HepG2 (cell line): ENCODE data around the gene PEAK3. TPM values are rescaled to one million over a fixed set of nuclear protein-coding genes. Genes with fewer than 3 reads are reported as not detected.

Source experiments
- ATAC-seq: fragments of 200-7000 bp; cut with Tn5 transposase; 3 replicates; pipeline ENCODE4 v1.9.1; 2020; ENCODE audit warnings: mild to moderate bottlenecking, moderate library complexity
- BruUV-seq: library from RNA; stranded (reverse); fragments of 400-500 nt; replicated peaks from 2 replicates; lab custom pipeline; 2021; lab: Mats Ljungman, UMichigan
- CTCF ChIA-PET: fragments of 300-600 bp; formaldehyde crosslinking; extraction: SDS; loops from one replicate; lab custom pipeline; 2021; ENCODE audit warnings: low total read pairs, inconsistent platforms, low intra/inter-chr PET ratio; lab: Yijun Ruan, JAX
- POLR2A ChIA-PET: fragments of 350-600 bp; sonication (Branson Sonifier 250); formaldehyde crosslinking; loops from one replicate; lab custom pipeline; 2020; ENCODE audit warnings: antibody characterized with exemption, inconsistent platforms; lab: Yijun Ruan, JAX
- DNase-seq: peaks from one replicate; pipeline ENCODE4 v3.0.0-alpha.2; 2015; ENCODE audit warnings: low spot score
- FAIRE-seq: peaks from 3 replicates; lab custom pipeline; 2011; peaks lifted over from hg19 to GRCh38; lab: Jason Lieb, UNC
- H2AFZ ChIP-seq: one replicate; pipeline ENCODE4 v1.6.1; 2011; ENCODE audit warnings: low read length, inconsistent platforms
- H3K27ac ChIP-seq: fragments of 300-600 bp; 3 replicates; pipeline ENCODE4 v1.8.0; 2011; ENCODE audit warnings: mixed run types, mild to moderate bottlenecking, mixed read lengths, low read length, inconsistent platforms; ENCODE audit not compliant: insufficient read depth; ENCODE audit errors: extremely low read length
- H3K27me3 ChIP-seq, 2 experiments: fragments of 200-600 bp in 1 of 2; 2 replicates in 1 of 2; 3 replicates in 1 of 2; pipeline versions ENCODE4 v1.6.0 to v1.8.0; 2011; ENCODE audit warnings: low read length in 2 of 2, mild to moderate bottlenecking in 2 of 2, moderate library complexity in 2 of 2, inconsistent platforms in 1 of 2; ENCODE audit not compliant: insufficient read depth in 2 of 2, control insufficient read depth in 1 of 2
- H3K36me3 ChIP-seq, 2 experiments: fragments of 200-600 bp in 1 of 2; replicated peaks in 1 of 2; 2 replicates in 1 of 2; 3 replicates in 1 of 2; pipeline versions ENCODE4 v1.5.1 to v1.8.0; 2011; ENCODE audit warnings: low read length in 2 of 2, inconsistent platforms in 1 of 2; ENCODE audit not compliant: insufficient read depth in 2 of 2, control insufficient read depth in 1 of 2
- H3K4me1 ChIP-seq: 2 replicates; pipeline ENCODE4 v1.5.1; 2012; ENCODE audit warnings: low read length, inconsistent platforms; ENCODE audit not compliant: insufficient read depth
- H3K4me2 ChIP-seq: 2 replicates; pipeline ENCODE4 v1.6.0; 2011; ENCODE audit warnings: low read depth, low read length, inconsistent platforms
- H3K4me3 ChIP-seq, 3 experiments: fragments of 200-600 bp in 1 of 3; sonication (generic), shearing (Covaris generic) in 1 of 3; replicated peaks in 1 of 3; 2 replicates each; pipeline ENCODE4 v1.5.1; 2011 to 2016; ENCODE audit warnings: low read length in 3 of 3, inconsistent platforms in 2 of 3, low read depth in 2 of 3, mild to moderate bottlenecking in 2 of 3, control low read depth in 1 of 3, mixed read lengths in 1 of 3; ENCODE audit not compliant: insufficient read depth in 1 of 3
- H3K79me2 ChIP-seq: one replicate; pipeline ENCODE4 v1.6.1; 2011; ENCODE audit warnings: low read length, inconsistent platforms; ENCODE audit not compliant: insufficient read depth
- H3K9ac ChIP-seq: 2 replicates; pipeline ENCODE4 v1.6.0; 2011; ENCODE audit warnings: mild to moderate bottlenecking, low read depth, low read length, inconsistent platforms; ENCODE audit not compliant: insufficient read depth
- H3K9me3 ChIP-seq: 2 replicates; pipeline ENCODE4 v1.5.1; 2012; ENCODE audit warnings: mild to moderate bottlenecking, low read length
- H4K20me1 ChIP-seq: 2 replicates; pipeline ENCODE4 v1.6.0; 2011; ENCODE audit warnings: inconsistent platforms, mild to moderate bottlenecking, low read length, moderate library complexity; ENCODE audit not compliant: insufficient read depth
- AHR ChIP-seq: IDR thresholded peaks from 2 replicates; pipeline ENCODE4 v1.6.1; 2018; ENCODE audit warnings: missing genetic modification reagents, missing compliant biosample characterization
- ATF2 ChIP-seq: sonication (generic); formaldehyde crosslinking; IDR thresholded peaks from 2 replicates; pipeline ENCODE4 v1.4.0; 2020; ENCODE audit warnings: missing genetic modification reagents
- FOXA1 ChIP-seq, 2 experiments: fragments of 450-650 bp in 1 of 2; sonication (generic) in 1 of 2; formaldehyde crosslinking in 1 of 2; IDR thresholded peaks; 2 replicates each; pipeline versions ENCODE4 v1.4.0 to v1.6.1; 2016 to 2020; ENCODE audit warnings: missing genetic modification reagents in 1 of 2
- KIAA2018 ChIP-seq: sonication (generic); formaldehyde crosslinking; IDR thresholded peaks from 2 replicates; pipeline ENCODE4 v1.5.0; 2020; ENCODE audit warnings: mild to moderate bottlenecking, missing genetic modification reagents, borderline replicate concordance
- PTBP1 ChIP-seq: fragments of 200-400 bp; formaldehyde crosslinking; IDR thresholded peaks from 2 replicates; pipeline ENCODE4 v1.6.1; 2018; ENCODE audit warnings: low read length, low read depth; ENCODE audit not compliant: poor library complexity, severe bottlenecking
- ZBTB1 ChIP-seq: sonication (generic); formaldehyde crosslinking; IDR thresholded peaks from 2 replicates; pipeline ENCODE4 v1.4.0; 2020; ENCODE audit warnings: missing genetic modification reagents, borderline replicate concordance
- ZNF382 ChIP-seq: sonication (generic); formaldehyde crosslinking; IDR thresholded peaks from 2 replicates; pipeline ENCODE4 v1.5.0; 2020; ENCODE audit warnings: missing genetic modification reagents, mild to moderate bottlenecking, borderline replicate concordance
- WGBS: methylation state at CpG from one replicate; pipeline ENCODE4 v1.1.6; 2017; ENCODE audit warnings: low lambda C conversion rate; 5-methylcytosine and 5-hydroxymethylcytosine counted together
- in situ Hi-C: cut with HindIII; loops from 2 replicates; pipeline ENCODE4 v1.10.0; 2017; ENCODE audit warnings: low pct_unique_long_range_greater_than_20kb; ENCODE audit not compliant: extremely low pct_ligation_motif_present
- intact Hi-C: fragments of 100-400 bp; cut with micrococcal nuclease; formaldehyde crosslinking; loops from one replicate; pipeline ENCODE4 v1.10.0; 2022; ENCODE audit not compliant: unreplicated experiment
- polyA plus RNA-seq, 8 experiments: library from polyadenylated mRNA; depleted of rRNA in 3 of 8; stranded (reverse) in 7 of 8; unstranded in 1 of 8; fragments of >200 nt; fragmentation: Illumina TruSeq in 4 of 8; extraction: Trizol in 4 of 8; gene quantifications; 2 replicates each; pipeline versions ENCODE4 v1.2.1 to v1.2.3, GENCODE V29; 2011 to 2016; ENCODE audit warnings: low read depth in 4 of 8, missing spikeins in 1 of 8, mixed read lengths in 1 of 8; ENCODE audit not compliant: insufficient read depth in 1 of 8
- total RNA-seq, 5 experiments: library from RNA; depleted of rRNA; stranded (reverse); fragments of >200 nt; fragmentation: Illumina TruSeq; extraction: Trizol; gene quantifications; 2 replicates each; pipeline ENCODE4 v1.2.3, GENCODE V29; 2016; ENCODE audit warnings: low read depth in 1 of 5
- TF ChIP-seq, protein P1 (sequence below): sonication (generic); formaldehyde crosslinking; IDR thresholded peaks from 2 replicates; pipeline ENCODE4 v1.5.1; 2020; ENCODE audit warnings: mild to moderate bottlenecking, missing genetic modification reagents
- TF ChIP-seq, protein P2 (sequence below): sonication (generic); formaldehyde crosslinking; IDR thresholded peaks from 2 replicates; pipeline ENCODE4 v1.9.0; 2021; ENCODE audit warnings: missing genetic modification reagents, mild to moderate bottlenecking, borderline replicate concordance

The PEAK3 gene
- total and polyA plus RNA-seq, 2 of the 13 experiments (the other 11 are each of a cell fraction or from before 2014, with no cell fraction given): not detected

DNA sequence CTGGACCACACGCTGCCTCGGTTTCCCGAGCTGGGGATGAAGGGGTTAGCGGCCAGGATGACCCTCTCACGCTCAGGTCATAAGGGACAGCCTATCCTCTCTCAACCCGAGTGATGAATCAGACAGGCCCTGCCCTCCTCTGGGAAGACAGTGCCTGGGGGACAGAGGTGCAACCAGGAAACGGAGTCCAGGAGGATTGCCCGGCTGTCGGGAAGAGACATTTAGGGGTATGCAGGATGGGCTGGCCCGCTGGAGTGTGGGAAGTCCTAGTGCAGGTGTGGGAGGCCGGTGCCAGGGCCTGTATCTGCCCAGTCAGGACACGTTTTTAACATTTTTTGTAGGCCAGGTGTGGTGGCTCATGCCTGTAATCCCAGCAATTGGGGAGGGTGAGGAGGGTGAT lies 38.1 kb upstream of the PEAK3 start:
- peaks cover 30% of the 10 kb centered on the region for H3K4me1 ChIP-seq
- H3K4me3 ChIP-seq: no peak overlapping the region
- ChIA-PET POLR2A (interaction anchor here (0.6 kb wide), 1 partner anchor 65 kb away, joined by 3 read pairs; no protein-coding TSS in a partner anchor), CTCF (no interaction called here)
- DNase-seq (no peak), ATAC-seq (no peak), FAIRE-seq (no peak)
- H3K4me2 ChIP-seq: no peak overlapping the region
- no peaks in the 10 kb centered on the region for H3K79me2 ChIP-seq
- H2AFZ ChIP-seq: no peak overlapping the region
- H3K27ac ChIP-seq: no peak overlapping the region
- in situ Hi-C loops (no loop called here), intact Hi-C loops (no loop called here)
- 0 out of 5 replicates have a peak, but pooled peaks cover 0 to 3% of the 10 kb centered on the region in 2 experiments for H3K27me3 ChIP-seq
- peaks cover 4% of the 10 kb centered on the region for H3K9me3 ChIP-seq
- H4K20me1 ChIP-seq: no peaks in the 10 kb centered on the region
- WGBS: 66% methylated on average over 12 of the region's 12 CpGs
- H3K9ac ChIP-seq: no peak overlapping the region
- no TSS peak for BruUV-seq
- peaks cover 2 to 24% of the 10 kb centered on the region in 2 experiments; a peak in 4 of 5 replicates for H3K36me3 ChIP-seq
- TF ChIP-seq AHR (CRISPR knock-in tag) (no peak), ZNF382 (no peak), ZBTB1 (CRISPR knock-in tag) (no peak), KIAA2018 (CRISPR knock-in tag) (no peak), PTBP1 (no peak), FOXA1 (IDR thresholded peaks at IDR 0.05) (no peak), FOXA1 (CRISPR knock-in tag; IDR thresholded peaks at IDR 0.05) (no peak), ATF2 (CRISPR knock-in tag) (no peak)
- TF ChIP-seq, protein P1, sequence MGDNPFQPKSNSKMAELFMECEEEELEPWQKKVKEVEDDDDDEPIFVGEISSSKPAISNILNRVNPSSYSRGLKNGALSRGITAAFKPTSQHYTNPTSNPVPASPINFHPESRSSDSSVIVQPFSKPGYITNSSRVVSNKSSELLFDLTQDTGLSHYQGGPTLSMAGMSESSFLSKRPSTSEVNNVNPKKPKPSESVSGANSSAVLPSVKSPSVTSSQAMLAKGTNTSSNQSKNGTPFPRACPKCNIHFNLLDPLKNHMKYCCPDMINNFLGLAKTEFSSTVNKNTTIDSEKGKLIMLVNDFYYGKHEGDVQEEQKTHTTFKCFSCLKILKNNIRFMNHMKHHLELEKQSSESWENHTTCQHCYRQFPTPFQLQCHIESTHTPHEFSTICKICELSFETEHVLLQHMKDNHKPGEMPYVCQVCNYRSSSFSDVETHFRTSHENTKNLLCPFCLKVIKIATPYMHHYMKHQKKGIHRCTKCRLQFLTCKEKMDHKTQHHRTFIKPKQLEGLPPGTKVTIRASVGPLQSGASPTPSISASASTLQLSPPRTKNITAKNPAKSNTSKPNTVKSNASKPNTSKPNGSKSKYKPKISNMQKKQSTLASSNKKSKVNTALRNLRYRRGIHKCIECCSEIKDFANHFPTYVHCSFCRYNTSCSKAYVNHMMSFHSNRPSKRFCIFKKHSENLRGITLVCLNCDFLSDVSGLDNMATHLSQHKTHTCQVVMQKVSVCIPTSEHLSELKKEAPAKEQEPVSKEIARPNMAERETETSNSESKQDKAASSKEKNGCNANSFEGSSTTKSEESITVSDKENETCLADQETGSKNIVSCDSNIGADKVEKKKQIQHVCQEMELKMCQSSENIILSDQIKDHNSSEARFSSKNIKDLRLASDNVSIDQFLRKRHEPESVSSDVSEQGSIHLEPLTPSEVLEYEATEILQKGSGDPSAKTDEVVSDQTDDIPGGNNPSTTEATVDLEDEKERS (CRISPR knock-in tag): no peak
- TF ChIP-seq, protein P2, sequence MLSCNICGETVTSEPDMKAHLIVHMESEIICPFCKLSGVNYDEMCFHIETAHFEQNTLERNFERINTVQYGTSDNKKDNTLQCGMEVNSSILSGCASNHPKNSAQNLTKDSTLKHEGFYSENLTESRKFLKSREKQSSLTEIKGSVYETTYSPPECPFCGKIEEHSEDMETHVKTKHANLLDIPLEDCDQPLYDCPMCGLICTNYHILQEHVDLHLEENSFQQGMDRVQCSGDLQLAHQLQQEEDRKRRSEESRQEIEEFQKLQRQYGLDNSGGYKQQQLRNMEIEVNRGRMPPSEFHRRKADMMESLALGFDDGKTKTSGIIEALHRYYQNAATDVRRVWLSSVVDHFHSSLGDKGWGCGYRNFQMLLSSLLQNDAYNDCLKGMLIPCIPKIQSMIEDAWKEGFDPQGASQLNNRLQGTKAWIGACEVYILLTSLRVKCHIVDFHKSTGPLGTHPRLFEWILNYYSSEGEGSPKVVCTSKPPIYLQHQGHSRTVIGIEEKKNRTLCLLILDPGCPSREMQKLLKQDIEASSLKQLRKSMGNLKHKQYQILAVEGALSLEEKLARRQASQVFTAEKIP (CRISPR knock-in tag): no peak
